ENCODE data around the gene TBC1D4. TPM values are rescaled to one million over a fixed set of nuclear protein-coding genes. Genes with fewer than 3 reads are reported as not detected.
"Not testable (repeated sequence)": the region's sequence is repeated elsewhere in the genome, so short reads cannot be mapped to it uniquely, and the experiment has no call there.

TBC1D4 gene
- total RNA-seq, 1 experiment from 2014 or later, result 32.7 TPM

GRCh38 chr13:75273695-75274094, 208.3 kb downstream of the TBC1D4 start:
- H3K36me3 ChIP-seq; H3K4me3 ChIP-seq; DNase-seq (ENCODE audit: low read depth in 1 of 2, low spot score in 2 of 2); H3K4me1 ChIP-seq (replicated peaks); H3K27ac ChIP-seq; H3K27me3 ChIP-seq (replicated peaks); H3K9me3 ChIP-seq (replicated peaks): not testable (repeated sequence)

GRCh38 chr13:75271846-75272245, 210.1 kb downstream of the TBC1D4 start:
- Histone ChIP-seq H3K9me3 (replicated peaks) (peaks cover 8% of the 10 kb centered on the region; the same call in 1 of the 2 replicates), H3K4me1 (replicated peaks) (no peaks in the 10 kb centered on the region), H3K36me3 (no peaks in the 10 kb centered on the region), H3K4me3 (no peak overlapping the region), H3K27ac (no peak overlapping the region), H3K27me3 (replicated peaks) (no peaks in the 10 kb centered on the region)
- DNase-seq (ENCODE audit: low read depth in 1 of 2, low spot score in 2 of 2), result no peak

GRCh38 chr13:75268481-75268880, 213.5 kb downstream of the TBC1D4 start:
- H3K4me1 ChIP-seq (replicated peaks); H3K27me3 ChIP-seq (replicated peaks); H3K9me3 ChIP-seq (replicated peaks); H3K4me3 ChIP-seq; H3K27ac ChIP-seq; H3K36me3 ChIP-seq; DNase-seq (ENCODE audit: low read depth in 1 of 2, low spot score in 2 of 2): not testable (repeated sequence)

- H3K4me3 ChIP-seq, result no peak overlapping the region
- DNase-seq (ENCODE audit: low read depth in 1 of 2, low spot score in 2 of 2), result no peak
- no peak overlapping the region for H3K27ac ChIP-seq
- no peaks in the 10 kb centered on the region for H3K4me1 ChIP-seq (replicated peaks)
- no peaks in the 10 kb centered on the region for H3K9me3 ChIP-seq (replicated peaks)
- no peaks in the 10 kb centered on the region for H3K36me3 ChIP-seq
- H3K27me3 ChIP-seq (replicated peaks), result no peaks in the 10 kb centered on the region
Observed at GRCh38 chr13:75264611-75265010, 217.4 kb downstream of the TBC1D4 start.

- Histone ChIP-seq H3K36me3 (no peaks in the 10 kb centered on the region), H3K27me3 (replicated peaks) (no peaks in the 10 kb centered on the region), H3K4me1 (replicated peaks) (no peaks in the 10 kb centered on the region), H3K9me3 (replicated peaks) (no peaks in the 10 kb centered on the region), H3K4me3 (no peak overlapping the region), H3K27ac (no peak overlapping the region)
- no peak for DNase-seq (ENCODE audit: low read depth in 1 of 2, low spot score in 2 of 2)
Observed at GRCh38 chr13:75263741-75264407, 218.1 kb downstream of the TBC1D4 start.

GRCh38 chr13:75258159-75258782, 223.7 kb downstream of the TBC1D4 start:
- Histone ChIP-seq H3K27ac (no peak overlapping the region), H3K4me3 (no peak overlapping the region), H3K9me3 (replicated peaks) (no peaks in the 10 kb centered on the region), H3K36me3 (no peaks in the 10 kb centered on the region), H3K4me1 (replicated peaks) (no peaks in the 10 kb centered on the region), H3K27me3 (replicated peaks) (no peaks in the 10 kb centered on the region)
- no peak for DNase-seq (ENCODE audit: low read depth in 1 of 2, low spot score in 2 of 2)

- no peaks in the 10 kb centered on the region for H3K27me3 ChIP-seq (replicated peaks)
- DNase-seq (ENCODE audit: low read depth in 1 of 2, low spot score in 2 of 2), result no peak
- H3K4me1 ChIP-seq (replicated peaks), result no peaks in the 10 kb centered on the region
- H3K27ac ChIP-seq, result no peak overlapping the region
- H3K4me3 ChIP-seq, result no peak overlapping the region
- H3K36me3 ChIP-seq, result no peaks in the 10 kb centered on the region
- H3K9me3 ChIP-seq (replicated peaks), result no peaks in the 10 kb centered on the region
Observed at GRCh38 chr13:75256922-75257321, 225.0 kb downstream of the TBC1D4 start.

GRCh38 chr13:75255653-75256052, 226.3 kb downstream of the TBC1D4 start:
- H3K4me1 ChIP-seq (replicated peaks), result no peaks in the 10 kb centered on the region
- H3K27ac ChIP-seq, result no peak overlapping the region
- no peak for DNase-seq (ENCODE audit: low read depth in 1 of 2, low spot score in 2 of 2)
- H3K27me3 ChIP-seq (replicated peaks), result no peaks in the 10 kb centered on the region
- no peaks in the 10 kb centered on the region for H3K9me3 ChIP-seq (replicated peaks)
- no peaks in the 10 kb centered on the region for H3K36me3 ChIP-seq
- H3K4me3 ChIP-seq, result no peak overlapping the region

- H3K4me1 ChIP-seq (replicated peaks), result no peaks in the 10 kb centered on the region
- H3K27me3 ChIP-seq (replicated peaks), result no peaks in the 10 kb centered on the region
- DNase-seq (ENCODE audit: low read depth in 1 of 2, low spot score in 2 of 2), result no peak
Observed at GRCh38 chr13:75255147-75255546, 226.8 kb downstream of the TBC1D4 start.

GRCh38 chr13:75251188-75251587, 230.8 kb downstream of the TBC1D4 start:
- no peak for DNase-seq (ENCODE audit: low read depth in 1 of 2, low spot score in 2 of 2)
- H3K36me3 ChIP-seq, result no peaks in the 10 kb centered on the region
- H3K4me3 ChIP-seq, result no peak overlapping the region
- no peaks in the 10 kb centered on the region for H3K4me1 ChIP-seq (replicated peaks)
- H3K27me3 ChIP-seq (replicated peaks), result no peaks in the 10 kb centered on the region
- no peak overlapping the region for H3K27ac ChIP-seq
- no peaks in the 10 kb centered on the region for H3K9me3 ChIP-seq (replicated peaks)

More at GRCh38 chr13:75255147-75255546, 226.8 kb downstream of the TBC1D4 start:
- Histone ChIP-seq H3K4me3 (no peak overlapping the region), H3K36me3 (no peaks in the 10 kb centered on the region), H3K9me3 (replicated peaks) (no peaks in the 10 kb centered on the region), H3K27ac (no peak overlapping the region)

GRCh38 chr13:75250526-75251178, 231.3 kb downstream of the TBC1D4 start:
- H3K4me1 ChIP-seq (replicated peaks), result no peaks in the 10 kb centered on the region
- no peaks in the 10 kb centered on the region for H3K9me3 ChIP-seq (replicated peaks)
- no peak overlapping the region for H3K4me3 ChIP-seq
- H3K27ac ChIP-seq, result no peak overlapping the region
- H3K36me3 ChIP-seq, result no peaks in the 10 kb centered on the region
- no peaks in the 10 kb centered on the region for H3K27me3 ChIP-seq (replicated peaks)
- no peak for DNase-seq (ENCODE audit: low read depth in 1 of 2, low spot score in 2 of 2)

GRCh38 chr13:75245578-75245977, 236.4 kb downstream of the TBC1D4 start:
- H3K36me3 ChIP-seq; H3K9me3 ChIP-seq (replicated peaks); H3K27ac ChIP-seq; DNase-seq (ENCODE audit: low read depth in 1 of 2, low spot score in 2 of 2); H3K27me3 ChIP-seq (replicated peaks); H3K4me1 ChIP-seq (replicated peaks); H3K4me3 ChIP-seq: not testable (repeated sequence)

- not testable (repeated sequence) for H3K4me3 ChIP-seq; H3K27ac ChIP-seq; H3K36me3 ChIP-seq; H3K9me3 ChIP-seq (replicated peaks); H3K4me1 ChIP-seq (replicated peaks); H3K27me3 ChIP-seq (replicated peaks); DNase-seq (ENCODE audit: low read depth in 1 of 2, low spot score in 2 of 2)
Observed at GRCh38 chr13:75240240-75240639, 241.7 kb downstream of the TBC1D4 start.

- Histone ChIP-seq H3K4me3 (no peak overlapping the region), H3K9me3 (replicated peaks) (no peaks in the 10 kb centered on the region), H3K27ac (no peak overlapping the region), H3K4me1 (replicated peaks) (no peaks in the 10 kb centered on the region), H3K27me3 (replicated peaks) (no peaks in the 10 kb centered on the region), H3K36me3 (no peaks in the 10 kb centered on the region)
- no peak for DNase-seq (ENCODE audit: low read depth in 1 of 2, low spot score in 2 of 2)
Observed at GRCh38 chr13:75236774-75237173, 245.2 kb downstream of the TBC1D4 start.
